ENCODE data around the gene DEXI. TPM values are rescaled to one million over a fixed set of nuclear protein-coding genes. Genes with fewer than 3 reads are reported as not detected.
"Not testable (repeated sequence)": the region's sequence is repeated elsewhere in the genome, so short reads cannot be mapped to it uniquely, and the experiment has no call there.

Gene DEXI
- total and polyA plus RNA-seq, 8 donors = 12.0 to 22.6 (median 16.8) TPM

- FAIRE-seq (no peak), DNase-seq (peak in 2 of 6 donors; percentile 21 to 29), ATAC-seq (peak in 3 of 4 donors; percentile 79 to 88 (median 87))
- peak; percentile 42 to 59 (median 55) for TF ChIP-seq CTCF (IDR thresholded peaks at IDR 0.05)
- H3K4me1 ChIP-seq = peaks cover 0 to 6% (median 0%) of the 10 kb centered on the region in 3 donors
- H3K27ac ChIP-seq = no peak overlapping the region
- no peak overlapping the region for H3K4me3 ChIP-seq
- intact Hi-C loops (cut with DNase I) = loop anchor here in 1 of 3 donors (5.0 kb wide), 2 partner anchors 286 to 386 kb away; partner anchors contain the start of gene SOCS1
- H3K27me3 ChIP-seq = no peaks in the 10 kb centered on the region
- H3K9me3 ChIP-seq = no peaks in the 10 kb centered on the region
- WGBS, 2 donors = 62 to 63% methylated on average over 3 of the region's 3 CpGs
- no peaks in the 10 kb centered on the region for H3K36me3 ChIP-seq
These were observed 29.3 kb upstream of the DEXI start for GRCh38 chr16:10971560-10971961.

- no peak for TF ChIP-seq CTCF (IDR thresholded peaks at IDR 0.05)
- Histone ChIP-seq H3K4me3 (no peak overlapping the region), H3K36me3 (no peaks in the 10 kb centered on the region), H3K27me3 (no peaks in the 10 kb centered on the region), H3K9me3 (no peaks in the 10 kb centered on the region), H3K27ac (no peak overlapping the region), H3K4me1 (peaks cover 0 to 6% (median 0%) of the 10 kb centered on the region in 3 donors)
- DNase-seq = no peak
- 87 to 98% methylated on average over 2 of the region's 2 CpGs for WGBS, 2 donors
- no peak for ATAC-seq
- intact Hi-C loops (cut with DNase I) = loop anchor here in 1 of 3 donors (5.0 kb wide), 2 partner anchors 287 to 387 kb away; partner anchors contain the start of gene SOCS1
- no peak for FAIRE-seq
These were observed 27.8 kb upstream of the DEXI start for GRCh38 chr16:10970065-10970464.

- no peak for ATAC-seq
- no peaks in the 10 kb centered on the region for H3K27me3 ChIP-seq
- H3K4me3 ChIP-seq = no peak overlapping the region
- peaks cover 0 to 6% (median 0%) of the 10 kb centered on the region in 3 donors for H3K4me1 ChIP-seq
- WGBS, 2 donors = 27 to 30% methylated on average over 1 of the region's 1 CpG
- intact Hi-C loops (cut with DNase I) = loop anchor here in 2 of 3 donors (5.0 kb wide), 3 partner anchors 283 to 388 kb away; partner anchors contain the start of gene SOCS1 (in 1 of the 2)
- no peaks in the 10 kb centered on the region for H3K36me3 ChIP-seq
- DNase-seq = no peak
- no peak for TF ChIP-seq CTCF (IDR thresholded peaks at IDR 0.05)
- no peak for FAIRE-seq
- H3K9me3 ChIP-seq = no peaks in the 10 kb centered on the region
- no peak overlapping the region for H3K27ac ChIP-seq
These were observed 27.3 kb upstream of the DEXI start for GRCh38 chr16:10969615-10970014.

- Histone ChIP-seq H3K36me3 (no peaks in the 10 kb centered on the region), H3K4me3 (no peak overlapping the region), H3K27ac (no peak overlapping the region), H3K9me3 (no peaks in the 10 kb centered on the region), H3K4me1 (peaks cover 0 to 6% (median 0%) of the 10 kb centered on the region in 3 donors), H3K27me3 (no peaks in the 10 kb centered on the region)
- no peak for TF ChIP-seq CTCF (IDR thresholded peaks at IDR 0.05)
- FAIRE-seq (no peak), ATAC-seq (no peak), DNase-seq (no peak)
- intact Hi-C loops (cut with DNase I) = loop anchor here in 1 of 3 donors (5.0 kb wide), 1 partner anchor 284 kb away; no protein-coding TSS in a partner anchor
- 82 to 93% methylated on average over 3 of the region's 3 CpGs for WGBS, 2 donors
These were observed 26.2 kb upstream of the DEXI start for GRCh38 chr16:10968498-10968897.

- H3K27me3 ChIP-seq = no peaks in the 10 kb centered on the region
- peak overlapping the region in 1 of 4 donors; percentile 38 for H3K27ac ChIP-seq
- DNase-seq = peak in 4 of 6 donors; percentile 37 to 60 (median 47)
- peak in 3 of 4 donors; percentile 27 to 64 (median 63) for ATAC-seq
- no peak for FAIRE-seq
- no peak overlapping the region for H3K4me3 ChIP-seq
- intact Hi-C loops (cut with DNase I) = loop anchor here in 1 of 3 donors (5.0 kb wide), 1 partner anchor 284 kb away; no protein-coding TSS in a partner anchor
- 41 to 42% methylated on average over 5 of the region's 5 CpGs for whole genome bisulfite sequencing, 2 donors
- H3K36me3 ChIP-seq = no peaks in the 10 kb centered on the region
- no peaks in the 10 kb centered on the region for H3K9me3 ChIP-seq
- peaks cover 0 to 6% (median 0%) of the 10 kb centered on the region in 3 donors for H3K4me1 ChIP-seq
- no peak for TF ChIP-seq CTCF (IDR thresholded peaks at IDR 0.05)
These were observed 25.7 kb upstream of the DEXI start for GRCh38 chr16:10967986-10968385.

- not testable (repeated sequence) for ATAC-seq, H3K36me3 ChIP-seq, DNase-seq, H3K27me3 ChIP-seq, H3K27ac ChIP-seq, H3K4me1 ChIP-seq, FAIRE-seq, H3K9me3 ChIP-seq, H3K4me3 ChIP-seq
- intact Hi-C loops (cut with DNase I) = loop anchor here in 1 of 3 donors (5.0 kb wide), 1 partner anchor 286 kb away; no protein-coding TSS in a partner anchor
- 66 to 77% methylated on average over 4 of the region's 4 CpGs for WGBS, 2 donors
These were observed 24.3 kb upstream of the DEXI start for GRCh38 chr16:10966559-10966958.
